ENCODE results near the gene ZNF692.

The ZNF692 gene

DNA sequence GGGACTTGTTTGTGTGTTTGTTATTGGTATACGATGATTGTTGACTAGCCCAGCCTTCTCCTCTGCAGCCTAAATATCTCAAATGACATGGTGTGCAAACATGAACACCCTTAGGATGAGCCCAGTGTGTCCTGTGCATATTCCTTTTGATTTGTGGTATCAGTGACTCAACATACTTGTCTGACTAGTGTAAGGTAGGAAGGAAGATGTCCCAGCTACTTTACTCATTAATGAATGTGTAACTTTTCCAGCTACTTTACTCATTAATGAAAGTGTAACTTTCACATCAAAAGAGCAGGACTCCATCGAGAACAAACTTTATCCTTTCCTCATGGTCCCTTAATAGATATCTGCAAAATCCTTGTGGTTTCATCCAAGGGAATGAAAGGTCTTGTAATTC lies 2.7 kb upstream of the ZNF692 start:
- H3K4me3 ChIP-seq (ENCODE audit: low read length), result no peak overlapping the region
- no peak for TF ChIP-seq CTCF (conservative IDR thresholded peaks at IDR 0.05; ENCODE audit: low read length)
- DNase-seq (ENCODE audit: low read depth), result no peak

DNA sequence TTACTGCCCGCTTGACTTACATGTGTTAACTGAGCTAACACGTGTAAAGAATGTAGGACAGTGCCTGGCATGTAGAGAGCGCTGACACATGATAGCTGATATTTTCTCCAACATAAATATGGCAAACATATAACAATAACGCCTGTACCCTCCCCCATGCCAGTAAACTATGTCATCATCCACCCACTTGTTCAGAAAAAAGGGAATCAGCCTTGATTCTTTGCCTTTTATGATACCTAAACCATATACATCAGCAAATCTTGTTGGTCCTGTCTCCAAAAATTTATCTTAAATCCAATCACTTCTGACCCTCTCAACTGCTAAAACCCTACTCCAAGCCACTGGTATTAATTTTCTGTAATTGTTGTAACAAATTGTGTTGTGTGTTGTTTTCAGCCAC lies 1.1 kb upstream of the ZNF692 start:
- no peak for TF ChIP-seq CTCF (conservative IDR thresholded peaks at IDR 0.05; ENCODE audit: low read length)
- no peak overlapping the region for H3K4me3 ChIP-seq (ENCODE audit: low read length)
- DNase-seq (ENCODE audit: low read depth), result no peak

DNA sequence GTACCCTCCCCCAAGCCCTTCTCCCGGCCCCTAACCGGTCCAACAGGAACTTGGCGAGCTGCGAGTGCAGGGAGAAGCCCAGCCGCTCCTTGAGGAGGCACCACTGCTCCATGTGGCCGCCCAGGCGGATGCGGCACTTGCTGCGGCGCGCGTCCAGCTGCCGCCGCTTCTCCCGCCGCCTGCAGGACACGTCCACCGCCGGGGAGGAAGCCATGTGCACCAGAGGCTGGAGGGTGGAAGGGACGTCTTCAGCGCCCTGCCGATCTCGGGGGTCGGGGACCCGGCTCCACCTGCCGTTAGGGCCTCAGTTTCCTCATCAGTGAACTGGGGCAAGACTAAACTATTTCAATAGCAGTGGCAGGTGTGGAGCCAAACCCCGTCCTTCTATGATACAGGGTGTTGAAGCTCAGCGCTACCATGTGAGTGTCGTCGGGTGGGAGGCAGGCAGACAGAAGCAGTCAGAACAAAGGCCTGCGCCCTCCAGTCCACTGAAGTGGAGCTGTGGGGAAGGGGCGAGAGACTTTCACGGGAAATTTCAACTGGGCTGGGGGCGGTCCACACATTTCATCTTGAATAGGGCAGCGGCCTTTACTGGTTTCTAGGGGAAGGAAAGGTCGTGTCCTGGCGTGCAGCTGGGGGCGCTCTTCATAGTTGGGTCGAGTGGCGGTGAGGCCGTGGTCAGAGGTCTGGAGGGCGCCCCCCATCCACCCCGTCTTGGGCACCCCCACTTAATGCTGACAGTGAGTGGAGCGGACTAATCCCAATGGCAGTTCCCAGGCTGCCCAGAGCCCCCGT lies 592 bp downstream of the ZNF692 start:
- DNase-seq (ENCODE audit: low read depth), result peak; percentile 74
- peak; percentile 32 for TF ChIP-seq CTCF (conservative IDR thresholded peaks at IDR 0.05; ENCODE audit: low read length)
- peak overlapping the region; percentile 69 for H3K4me3 ChIP-seq (ENCODE audit: low read length)

DNA sequence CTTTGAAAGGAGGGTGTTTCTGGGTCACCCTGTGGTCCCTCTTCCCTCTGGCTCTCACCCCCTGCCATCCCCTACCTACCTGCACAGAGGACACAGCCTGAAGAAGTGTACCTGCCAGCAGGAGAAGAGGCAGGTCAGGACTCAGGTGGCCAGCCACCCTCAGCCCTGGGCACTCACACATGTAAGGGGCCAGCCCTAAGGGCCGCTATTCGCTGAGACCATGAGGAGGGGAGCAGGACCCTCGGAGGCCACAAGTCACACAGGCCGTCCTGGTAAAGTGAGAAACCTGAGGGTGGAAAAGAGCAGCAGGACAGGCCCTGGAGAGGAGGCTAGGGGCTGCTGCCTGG lies 1.2 kb downstream of the ZNF692 start:
- DNase-seq (ENCODE audit: low read depth), result no peak
- peak overlapping the region; percentile 69 for H3K4me3 ChIP-seq (ENCODE audit: low read length)
- no peak for TF ChIP-seq CTCF (conservative IDR thresholded peaks at IDR 0.05; ENCODE audit: low read length)

- DNase-seq (ENCODE audit: low read depth), result no peak
- no peak overlapping the region for H3K4me3 ChIP-seq (ENCODE audit: low read length)
- TF ChIP-seq CTCF (conservative IDR thresholded peaks at IDR 0.05; ENCODE audit: low read length), result no peak
Measured at GRCh38 chr1:248857201-248857600, 1.7 kb downstream of the ZNF692 start.

DNA sequence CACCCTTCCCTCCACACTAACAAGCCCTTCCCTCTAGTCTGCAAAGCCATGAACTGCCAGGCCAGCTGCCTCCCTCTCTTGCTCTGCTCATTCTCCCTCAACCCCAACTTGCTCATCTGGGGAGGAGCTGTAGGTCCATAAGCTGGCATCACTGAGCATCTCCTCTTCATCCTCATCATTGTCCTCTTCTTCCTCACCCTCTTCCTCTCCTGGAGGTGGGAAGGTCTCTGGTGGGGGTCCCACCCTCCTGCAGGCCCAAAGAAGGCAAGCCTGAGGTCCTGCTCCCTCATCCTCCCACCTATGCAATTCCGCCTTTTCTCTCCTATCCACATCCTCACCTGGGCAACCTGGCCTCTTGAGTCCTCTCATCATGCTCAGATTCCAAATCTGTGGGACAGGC lies 2.7 kb downstream of the ZNF692 start:
- no peak for TF ChIP-seq CTCF (conservative IDR thresholded peaks at IDR 0.05; ENCODE audit: low read length)
- no peak for DNase-seq (ENCODE audit: low read depth)
- H3K4me3 ChIP-seq (ENCODE audit: low read length), result no peak overlapping the region

GRCh38 chr1:248855580-248855979 lies 3.3 kb downstream of the ZNF692 start:
- DNase-seq (ENCODE audit: low read depth), result no peak
- TF ChIP-seq CTCF (conservative IDR thresholded peaks at IDR 0.05; ENCODE audit: low read length), result no peak
- H3K4me3 ChIP-seq (ENCODE audit: low read length), result no peak overlapping the region

All from AG10803 (cell line).